Urinary bladder (tissue), 4 donors: Measurements from ENCODE around the gene THAP8. TPM values are rescaled to one million over a fixed set of nuclear protein-coding genes. Genes with fewer than 3 reads are reported as not detected.
"Not testable (repeated sequence)": the region's sequence is repeated elsewhere in the genome, so short reads cannot be mapped to it uniquely, and the experiment has no call there.

Experiments
- DNase-seq: peaks from one replicate; pipeline ENCODE4 v3.0.0-alpha.2; 2015; ENCODE audit errors: extremely low spot score
- H3K27ac ChIP-seq: one replicate; pipeline ENCODE4 v1.5.1; 2013; ENCODE audit warnings: low read depth, mild to moderate bottlenecking, moderate library complexity
- H3K36me3 ChIP-seq: one replicate; pipeline ENCODE4 v1.6.1; 2013; ENCODE audit warnings: mild to moderate bottlenecking, moderate library complexity; ENCODE audit not compliant: insufficient read depth
- H3K4me1 ChIP-seq: one replicate; pipeline ENCODE4 v1.6.1; 2013; ENCODE audit warnings: mild to moderate bottlenecking, moderate library complexity; ENCODE audit not compliant: insufficient read depth
- H3K4me3 ChIP-seq: one replicate; pipeline ENCODE4 v1.5.1; 2013; ENCODE audit warnings: low read depth, low read length
- WGBS: extraction: QIAGEN DNeasy Blood & Tissue Kit; methylation state at CpG from one replicate; pipeline ENCODE4 v1.1.7; 2013; 5-methylcytosine and 5-hydroxymethylcytosine counted together
- polyA plus RNA-seq: library from polyadenylated mRNA; stranded (reverse); fragments of 200-250 nt; gene quantifications from one replicate; pipeline ENCODE4 v1.2.3, GENCODE V29; 2013
- total RNA-seq: library from RNA; depleted of rRNA; stranded (reverse); fragments of >200 nt; gene quantifications from one replicate; pipeline ENCODE4 v1.2.3, GENCODE V29; 2014
- donor health status: healthy with polysubstance abuse.
- donor health status: healthy.

Gene THAP8
- total and polyA plus RNA-seq, 2 donors = 2.1 to 20.1 TPM

- no peaks in the 10 kb centered on the region for H3K36me3 ChIP-seq
- H3K4me1 ChIP-seq = no peaks in the 10 kb centered on the region
- no peak overlapping the region for H3K4me3 ChIP-seq
- DNase-seq = no peak
- no peak overlapping the region for H3K27ac ChIP-seq
- WGBS = 90% methylated on average over 12 of the region's 12 CpGs
Measured at GRCh38 chr19:36058481-36059179, 4.5 kb upstream of the THAP8 start.

GRCh38 chr19:36054733-36055686 lies 925 bp upstream of the THAP8 start, which contains the start of gene WDR62:
Gene WDR62 (plus strand): TSS chr19:36054897. CDS start chr19:36054972, 75 bp downstream.
- peak within 1 kb of the TSS; percentile 90 for H3K27ac ChIP-seq
- under 1% methylated on average over 76 of the region's 76 CpGs for WGBS

GRCh38 chr19:36051637-36052036 lies 2.4 kb downstream of the THAP8 start:
- no peak for DNase-seq
- 96% methylated on average over 4 of the region's 4 CpGs for WGBS
- H3K27ac ChIP-seq = no peak overlapping the region
- H3K4me1 ChIP-seq = no peaks in the 10 kb centered on the region
- H3K36me3 ChIP-seq = no peaks in the 10 kb centered on the region
- no peak overlapping the region for H3K4me3 ChIP-seq

More at GRCh38 chr19:36054733-36055686, 925 bp upstream of the THAP8 start, which contains the start of gene WDR62:
- DNase-seq = no peak
- Histone ChIP-seq H3K4me1 (no peaks in the 10 kb centered on the region), H3K4me3 (peak within 1 kb of the TSS; percentile 50), H3K36me3 (no peaks in the 10 kb centered on the region)

- no peaks in the 10 kb centered on the region for H3K36me3 ChIP-seq
- H3K4me3 ChIP-seq = no peak overlapping the region
- DNase-seq = no peak
- WGBS = 56% methylated on average over 3 of the region's 3 CpGs
- H3K27ac ChIP-seq = no peak overlapping the region
- H3K4me1 ChIP-seq = no peaks in the 10 kb centered on the region
Measured at GRCh38 chr19:36051236-36051635, 2.8 kb downstream of the THAP8 start.

GRCh38 chr19:36049080-36049698 lies 4.9 kb downstream of the THAP8 start:
- DNase-seq = no peak
- Histone ChIP-seq H3K4me1 (no peaks in the 10 kb centered on the region), H3K36me3 (no peaks in the 10 kb centered on the region), H3K27ac (no peak overlapping the region), H3K4me3 (no peak overlapping the region)
- WGBS = 93% methylated on average over 4 of the region's 4 CpGs

GRCh38 chr19:36047835-36048234 lies 6.2 kb downstream of the THAP8 start:
- Histone ChIP-seq H3K27ac (no peak overlapping the region), H3K36me3 (no peaks in the 10 kb centered on the region), H3K4me3 (no peak overlapping the region), H3K4me1 (no peaks in the 10 kb centered on the region)
- DNase-seq = no peak

- Histone ChIP-seq H3K36me3 (no peaks in the 10 kb centered on the region), H3K27ac (no peak overlapping the region), H3K4me1 (no peaks in the 10 kb centered on the region), H3K4me3 (no peak overlapping the region)
- 74% methylated on average over 5 of the region's 5 CpGs for WGBS
- DNase-seq = no peak
Measured at GRCh38 chr19:36046443-36047050, 7.5 kb downstream of the THAP8 start.

GRCh38 chr19:36043952-36044351 lies 10.1 kb downstream of the THAP8 start:
- no peaks in the 10 kb centered on the region for H3K36me3 ChIP-seq
- H3K4me3 ChIP-seq = no peak overlapping the region
- 63% methylated on average over 2 of the region's 2 CpGs for WGBS
- H3K27ac ChIP-seq = no peak overlapping the region
- no peaks in the 10 kb centered on the region for H3K4me1 ChIP-seq
- DNase-seq = no peak

GRCh38 chr19:36041831-36042230 lies 12.3 kb downstream of the THAP8 start:
- Histone ChIP-seq H3K27ac (no peak overlapping the region), H3K4me3 (no peak overlapping the region)
- WGBS = 18% methylated on average over 3 of the region's 3 CpGs

GRCh38 chr19:36041092-36041491 lies 13.0 kb downstream of the THAP8 start:
- DNase-seq, H3K36me3 ChIP-seq, H3K27ac ChIP-seq, H3K4me3 ChIP-seq, H3K4me1 ChIP-seq: not testable (repeated sequence)
- 66% methylated on average over 6 of the region's 6 CpGs for WGBS

More at GRCh38 chr19:36041831-36042230, 12.3 kb downstream of the THAP8 start:
- H3K36me3 ChIP-seq = no peaks in the 10 kb centered on the region
- no peak for DNase-seq
- H3K4me1 ChIP-seq = no peaks in the 10 kb centered on the region

- no peak for DNase-seq
- H3K4me1 ChIP-seq = no peaks in the 10 kb centered on the region
- 48% methylated on average over 6 of the region's 6 CpGs for WGBS
- no peak overlapping the region for H3K4me3 ChIP-seq
- H3K36me3 ChIP-seq = no peaks in the 10 kb centered on the region
- no peak overlapping the region for H3K27ac ChIP-seq
Measured at GRCh38 chr19:36040495-36040894, 13.6 kb downstream of the THAP8 start.

- peak; percentile 53 for DNase-seq
Measured at GRCh38 chr19:36032251-36033104, 21.6 kb downstream of the THAP8 start, which contains the start of gene CLIP3. Gene CLIP3 (minus strand): TSS chr19:36032873. CDS start chr19:36032357, 516 bp downstream.

More at GRCh38 chr19:36032251-36033104, 21.6 kb downstream of the THAP8 start, which contains the start of gene CLIP3:
- H3K36me3 ChIP-seq = no peaks in the 10 kb centered on the region
- H3K4me1 ChIP-seq = peaks cover 2% of the 10 kb centered on the region
- WGBS = 2% methylated on average over 51 of the region's 51 CpGs
- H3K4me3 ChIP-seq = peak within 1 kb of the TSS; percentile 83
- H3K27ac ChIP-seq = no peak within 1 kb of the TSS
